NOMO-1 treated with dmso at 0.1 percent for 144 hours (cell line): ENCODE results near the gene IRF7.

Source experiments
- DNase-seq: peaks from one replicate; lab custom pipeline; 2025; ENCODE audit not compliant: unreplicated experiment; lab: John Stamatoyannopoulos, UW

The IRF7 gene

DNA sequence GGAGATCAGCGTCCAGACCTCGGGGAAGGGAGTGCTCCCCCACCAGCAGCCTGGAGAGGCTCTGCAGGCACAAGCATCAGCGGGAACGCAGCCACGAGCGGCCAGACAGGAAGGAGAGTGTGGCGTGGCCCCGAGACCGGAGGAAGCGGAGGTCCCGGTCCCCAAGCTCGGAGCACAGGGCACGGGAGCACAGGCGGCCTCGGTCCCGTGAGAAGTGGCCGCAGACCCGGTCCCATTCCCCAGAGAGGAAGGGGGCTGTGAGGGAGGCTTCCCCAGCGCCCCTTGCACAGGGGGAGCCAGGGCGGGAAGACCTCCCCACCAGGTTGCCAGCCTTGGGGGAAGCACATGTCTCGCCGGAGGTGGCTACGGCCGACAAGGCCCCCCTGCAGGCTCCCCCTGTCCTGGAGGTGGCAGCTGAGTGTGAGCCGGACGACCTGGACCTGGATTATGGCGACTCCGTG, 6.9 kb downstream of the IRF7 start:
- no peak for DNase-seq

DNA sequence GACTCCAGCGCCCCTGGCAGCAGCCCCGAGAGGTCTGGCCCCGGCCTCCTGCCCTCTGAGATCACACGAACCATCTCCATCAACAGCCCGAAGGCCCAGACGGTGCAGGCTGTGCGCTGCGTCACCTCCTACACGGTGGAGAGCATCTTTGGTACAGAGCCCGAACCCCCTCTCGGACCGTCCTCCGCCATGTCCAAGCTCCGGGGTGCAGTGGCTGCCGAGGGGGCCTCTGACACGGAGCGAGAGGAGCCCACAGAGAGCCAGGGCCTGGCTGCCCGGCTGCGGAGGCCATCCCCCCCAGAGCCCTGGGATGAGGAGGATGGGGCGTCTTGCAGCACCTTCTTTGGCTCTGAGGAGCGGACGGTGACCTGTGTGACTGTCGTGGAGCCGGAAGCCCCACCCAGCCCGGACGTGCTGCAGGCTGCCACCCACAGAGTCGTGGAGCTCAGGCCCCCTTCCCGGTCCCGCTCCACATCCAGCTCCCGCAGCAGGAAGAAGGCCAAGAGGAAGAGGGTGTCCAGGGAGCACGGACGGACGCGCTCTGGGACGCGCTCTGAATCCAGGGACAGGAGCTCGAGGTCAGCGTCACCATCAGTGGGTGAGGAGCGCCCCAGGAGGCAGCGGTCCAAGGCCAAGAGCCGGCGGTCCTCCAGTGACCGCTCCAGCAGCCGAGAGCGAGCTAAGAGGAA, 7.6 kb downstream of the IRF7 start:
- no peak for DNase-seq

DNA sequence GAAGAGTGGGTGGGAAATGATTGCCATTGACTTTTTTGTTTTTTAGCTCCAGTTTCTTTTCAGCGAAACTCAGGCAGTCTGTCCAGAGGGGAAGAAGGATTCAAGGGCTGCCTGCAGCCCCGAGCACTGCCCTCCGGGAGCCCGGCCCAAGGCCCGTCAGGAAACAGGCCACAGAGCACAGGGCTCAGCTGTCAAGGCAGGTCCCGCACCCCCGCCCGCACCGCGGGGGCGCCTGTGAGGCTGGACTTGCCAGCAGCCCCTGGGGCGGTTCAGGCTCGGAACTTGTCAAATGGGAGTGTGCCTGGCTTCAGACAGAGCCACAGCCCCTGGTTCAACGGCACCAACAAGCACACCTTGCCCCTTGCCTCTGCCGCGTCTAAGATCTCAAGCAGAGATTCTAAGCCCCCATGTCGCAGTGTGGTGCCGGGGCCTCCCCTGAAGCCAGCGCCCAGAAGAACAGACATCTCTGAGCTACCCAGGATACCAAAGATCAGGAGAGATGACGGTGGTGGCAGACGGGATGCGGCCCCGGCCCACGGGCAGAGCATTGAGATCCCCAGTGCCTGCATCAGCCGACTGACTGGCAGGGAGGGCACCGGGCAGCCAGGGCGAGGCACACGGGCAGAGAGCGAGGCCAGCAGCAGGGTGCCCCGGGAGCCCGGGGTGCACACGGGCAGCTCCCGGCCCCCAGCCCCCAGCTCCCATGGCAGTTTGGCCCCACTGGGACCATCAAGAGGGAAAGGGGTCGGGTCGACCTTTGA, 8.6 kb downstream of the IRF7 start:
- DNase-seq = no peak

DNA sequence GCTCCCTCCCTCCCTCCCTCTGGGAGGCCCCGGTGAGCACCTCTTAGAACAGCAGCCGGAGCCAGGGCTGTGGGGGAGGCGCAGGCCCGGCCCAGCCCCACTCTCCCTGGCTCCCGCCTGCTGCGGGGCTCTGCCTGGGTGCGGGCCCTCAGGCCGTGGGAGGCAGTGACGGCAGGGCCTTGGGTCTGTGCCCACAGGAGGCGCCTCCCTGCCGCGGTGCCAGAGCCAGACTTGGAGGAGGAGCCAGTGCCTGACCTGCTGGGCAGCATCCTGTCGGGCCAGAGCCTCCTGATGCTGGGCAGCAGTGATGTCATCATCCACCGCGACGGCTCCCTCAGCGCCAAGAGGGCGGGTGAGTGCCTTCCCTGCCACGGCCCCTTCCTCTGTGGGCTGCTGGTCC, 9.5 kb downstream of the IRF7 start:
- no peak for DNase-seq

DNA sequence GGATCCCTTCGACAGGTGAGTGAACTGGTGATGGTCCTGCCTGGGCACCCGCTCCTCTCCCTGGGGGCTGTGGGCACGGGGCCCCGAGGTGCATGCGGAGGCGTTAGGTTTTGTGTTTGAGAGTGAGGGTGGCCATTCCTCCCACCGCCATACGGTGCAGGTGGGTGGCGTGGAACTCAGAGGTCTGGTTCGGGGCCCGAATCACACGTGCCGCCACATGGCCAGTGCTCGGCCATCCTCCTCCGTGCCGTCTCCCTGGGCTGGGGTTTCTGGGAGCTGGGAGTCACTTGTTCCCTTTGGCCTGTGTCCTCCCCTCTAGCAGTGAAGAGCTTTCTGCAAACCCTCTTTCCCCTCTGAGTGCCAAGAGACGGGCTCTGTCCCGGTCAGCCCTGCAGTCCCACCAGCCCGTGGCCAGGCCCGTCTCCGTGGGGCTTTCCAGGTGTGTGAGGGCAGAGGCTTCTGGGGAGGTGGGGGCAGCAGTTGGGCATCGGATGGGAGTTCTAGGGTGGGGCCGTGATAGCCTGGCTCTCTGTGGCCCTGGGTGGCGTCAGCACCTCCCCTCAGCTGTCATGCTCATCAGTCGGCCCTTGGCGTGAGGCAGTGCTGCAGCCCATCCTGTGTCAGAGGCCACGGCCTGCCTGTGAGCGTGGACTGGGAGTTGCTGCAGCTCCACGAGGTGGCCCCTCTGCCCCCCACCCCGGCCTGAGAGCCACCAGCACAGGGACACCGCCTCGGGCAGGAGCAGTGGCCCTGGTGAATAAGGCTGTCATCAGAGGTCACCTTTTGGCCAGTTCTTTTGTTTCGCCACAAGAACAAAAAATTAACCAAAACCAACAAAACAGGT, 10.2 kb downstream of the IRF7 start:
- no peak for DNase-seq

DNA sequence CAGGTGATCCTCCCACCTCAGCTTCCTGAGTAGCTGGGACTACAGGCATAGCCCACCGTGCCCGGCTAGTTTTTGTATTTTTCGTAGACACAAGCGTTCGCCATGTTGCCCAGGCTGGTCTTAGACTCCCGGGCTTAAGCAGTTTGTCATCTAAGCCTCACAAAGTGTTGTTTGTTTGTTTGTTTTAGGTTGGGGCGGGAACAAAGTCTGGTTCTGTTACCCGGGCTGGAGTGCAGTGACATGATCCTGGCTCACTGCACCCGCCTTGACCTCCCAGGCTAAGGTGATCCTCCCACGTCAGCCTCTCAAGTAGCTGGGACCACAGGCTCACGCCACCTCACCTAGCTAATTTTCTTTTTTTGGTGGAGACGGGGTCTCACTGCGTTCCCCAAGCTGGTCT, 12.6 kb downstream of the IRF7 start:
- no peak for DNase-seq

DNA sequence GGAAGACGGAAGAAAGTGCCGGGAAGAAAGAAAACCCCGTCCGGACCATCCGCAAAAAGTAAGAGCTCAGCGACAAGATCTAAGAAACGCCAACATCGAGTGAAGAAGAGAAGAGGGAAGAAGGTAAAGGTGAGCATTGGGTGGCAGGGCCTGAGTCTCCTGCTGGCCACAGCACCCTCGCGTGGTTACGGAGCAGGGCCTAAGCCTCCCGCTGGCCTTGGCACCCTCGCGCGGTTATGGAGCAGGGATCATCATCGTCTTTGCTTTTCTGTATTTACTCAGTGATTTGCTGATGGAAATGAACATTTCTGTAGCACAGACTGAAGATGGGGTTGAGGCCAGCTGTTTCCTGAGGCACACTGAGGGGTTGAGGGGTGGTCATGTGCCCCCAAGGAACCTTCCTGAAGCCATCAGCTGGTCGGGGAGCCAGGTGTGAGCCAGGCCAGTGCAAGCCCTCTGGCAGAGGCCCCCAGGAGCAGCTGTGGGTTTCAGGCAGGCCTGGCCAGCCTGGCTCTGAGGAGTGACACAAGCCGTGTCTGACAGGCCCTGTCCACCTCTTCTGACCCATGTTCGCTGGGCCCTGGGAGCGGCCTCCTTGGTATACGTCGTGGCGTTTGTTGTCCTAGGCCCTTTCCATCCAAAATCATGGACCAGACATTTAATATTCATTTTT, 14.0 kb downstream of the IRF7 start:
- no peak for DNase-seq

DNA sequence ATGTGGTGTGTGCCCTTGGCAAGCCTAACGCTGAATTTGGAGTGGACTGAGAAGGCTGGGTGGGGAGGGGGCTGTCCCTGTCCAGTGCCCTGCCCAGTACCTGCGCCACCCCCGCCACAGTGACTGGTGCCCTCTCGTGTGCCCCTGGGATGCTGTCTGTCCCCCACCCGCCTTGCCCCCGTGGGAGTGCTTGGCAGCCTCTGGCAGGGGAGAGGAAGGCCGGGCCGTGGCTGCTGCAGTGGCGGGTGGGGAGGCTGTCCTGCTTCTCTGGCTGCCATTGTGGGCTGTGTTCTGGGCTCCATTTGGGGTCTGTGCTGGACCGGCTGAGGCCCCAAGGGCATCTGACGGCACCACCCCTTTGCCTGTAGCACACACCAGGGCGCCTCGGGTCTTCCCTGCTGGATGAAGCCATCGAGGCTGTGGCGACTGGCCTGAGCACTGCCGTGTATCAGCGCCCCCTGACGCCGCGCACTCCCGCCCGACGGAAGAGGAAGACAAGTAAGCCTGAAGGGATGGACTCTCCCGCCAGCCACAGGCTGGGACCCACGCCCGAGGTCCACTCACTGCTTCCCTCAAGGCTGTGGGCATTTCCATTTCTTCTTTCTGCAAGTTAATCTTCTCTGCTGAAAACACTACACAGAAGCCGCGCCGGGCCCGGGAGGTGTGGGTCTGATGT, 17.6 kb downstream of the IRF7 start:
- DNase-seq = no peak

DNA sequence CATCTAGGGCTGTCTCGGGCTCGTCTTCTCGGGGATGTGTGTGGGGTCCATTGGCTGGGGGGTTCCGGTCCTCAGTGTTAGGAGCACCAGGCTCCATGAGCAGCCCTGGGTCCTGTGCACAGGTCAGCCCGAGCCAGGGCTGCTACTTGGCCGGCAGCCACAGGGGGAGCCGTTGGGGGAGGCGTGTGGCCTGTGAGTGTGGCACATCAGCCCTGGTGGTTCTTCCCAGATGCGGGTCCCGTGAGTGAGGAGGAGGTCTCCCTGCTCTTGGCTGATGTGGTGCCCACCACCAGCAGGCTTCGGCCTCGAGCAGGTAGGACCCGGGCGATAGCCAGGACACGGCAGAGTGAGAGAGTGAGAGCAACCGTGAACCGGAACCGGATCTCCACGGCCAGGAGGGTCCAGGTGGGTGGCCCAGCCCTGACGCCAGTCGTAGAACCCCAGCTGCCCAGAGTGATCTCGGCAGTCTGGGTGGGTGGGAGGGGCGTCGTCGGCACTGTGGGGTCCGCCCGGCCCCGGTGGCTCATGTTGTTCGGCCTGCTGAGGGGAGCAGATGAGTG, 18.5 kb downstream of the IRF7 start:
- DNase-seq = no peak

DNA sequence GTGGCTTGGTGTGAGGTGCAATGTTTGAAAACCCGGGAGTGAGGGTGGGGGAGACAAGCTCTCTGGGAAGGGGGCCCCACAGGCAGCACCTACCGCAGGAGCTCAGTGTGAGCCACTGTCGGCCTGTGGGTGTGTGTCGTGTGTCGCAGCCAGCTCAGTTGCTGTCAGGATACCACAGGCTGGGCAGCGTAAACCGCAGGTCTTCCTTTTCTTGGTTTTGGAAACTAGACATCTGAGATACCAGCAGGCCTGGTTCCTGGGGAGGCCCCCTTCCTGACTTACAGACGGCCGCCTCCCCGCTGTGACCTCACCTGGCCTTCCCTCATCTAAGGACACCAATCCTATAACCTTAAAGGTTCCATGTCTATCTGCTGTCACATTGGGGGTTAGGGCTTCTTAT, 19.4 kb downstream of the IRF7 start:
- no peak for DNase-seq

DNA sequence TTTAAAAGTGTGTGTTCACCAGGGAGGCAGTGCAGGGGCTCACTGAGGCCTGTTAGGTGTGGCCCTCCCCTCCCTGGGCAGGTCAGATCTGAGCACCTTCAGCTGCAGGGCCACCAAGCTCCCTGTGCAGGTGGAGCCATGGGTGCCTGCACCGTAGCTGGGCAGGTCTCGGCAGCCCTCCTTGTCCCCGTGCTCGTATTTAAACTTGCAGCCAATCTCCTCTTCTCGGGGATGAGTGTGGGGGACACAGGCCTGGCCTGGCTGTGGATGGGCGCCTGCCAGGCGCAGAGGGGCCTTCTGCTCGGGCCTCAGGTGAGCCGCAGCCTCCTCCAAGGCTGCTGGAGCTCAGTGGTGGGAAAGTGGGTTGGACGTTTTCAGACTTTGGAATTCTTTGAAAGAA, 20.4 kb downstream of the IRF7 start:
- no peak for DNase-seq

DNA sequence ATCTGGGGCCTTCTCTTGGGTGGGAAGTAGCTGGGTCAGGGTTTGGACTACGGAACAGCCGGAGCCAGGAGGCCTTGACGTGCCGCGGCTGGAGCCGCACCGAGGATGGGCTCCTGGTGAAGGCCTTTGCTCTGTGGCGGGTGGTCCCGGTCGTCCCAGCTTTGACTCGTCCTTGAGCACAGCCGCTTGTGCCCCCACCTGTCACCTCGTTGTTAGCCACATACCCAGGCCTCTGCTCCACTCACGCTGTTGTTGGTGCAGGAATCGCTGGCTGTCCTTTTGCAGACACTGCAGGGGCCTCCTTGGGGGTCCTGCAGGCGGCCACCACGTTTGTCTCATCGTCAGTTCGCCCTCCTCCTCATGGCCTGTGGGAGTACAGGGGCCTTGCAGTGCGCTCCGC, 22.4 kb downstream of the IRF7 start:
- no peak for DNase-seq

DNA sequence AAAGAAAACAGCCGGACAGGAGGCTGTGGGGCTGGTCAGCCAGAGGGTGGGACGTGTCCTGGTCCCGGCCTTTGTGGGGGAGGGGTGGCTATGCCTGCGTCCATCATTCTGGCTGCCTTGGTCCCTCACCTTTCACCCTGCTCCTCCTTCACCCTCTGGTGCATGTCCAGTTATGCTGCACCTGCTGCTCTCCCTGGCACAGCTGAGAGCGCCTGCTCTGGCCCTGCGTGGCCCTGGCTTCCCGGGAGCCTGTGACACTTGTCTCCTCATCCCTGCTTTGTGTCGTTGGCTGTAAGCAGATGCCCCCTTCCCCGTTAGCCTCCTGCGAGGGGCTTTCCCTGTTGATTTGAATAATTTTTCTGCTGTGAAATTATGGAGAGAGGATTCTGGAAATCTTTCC, 22.8 kb downstream of the IRF7 start:
- no peak for DNase-seq

DNA sequence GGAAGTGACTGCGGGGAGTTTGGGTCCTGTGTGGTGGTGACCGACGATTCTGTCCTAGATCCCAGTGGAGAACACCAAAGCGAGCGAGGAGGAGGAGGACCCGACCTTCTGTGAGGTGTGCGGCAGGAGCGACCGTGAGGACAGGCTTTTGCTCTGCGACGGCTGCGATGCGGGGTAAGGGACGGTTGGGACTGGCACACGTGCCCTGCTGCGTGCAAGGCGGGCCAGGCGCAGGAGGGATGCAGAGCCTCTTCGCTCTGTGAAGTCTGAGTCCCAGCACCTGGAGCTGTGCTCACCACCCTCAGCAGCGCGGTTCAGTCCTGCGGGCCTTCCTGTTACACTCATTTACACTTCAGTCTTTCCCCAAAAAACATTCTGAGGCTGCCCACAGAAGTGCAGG, 23.2 kb downstream of the IRF7 start:
- DNase-seq = no peak

DNA sequence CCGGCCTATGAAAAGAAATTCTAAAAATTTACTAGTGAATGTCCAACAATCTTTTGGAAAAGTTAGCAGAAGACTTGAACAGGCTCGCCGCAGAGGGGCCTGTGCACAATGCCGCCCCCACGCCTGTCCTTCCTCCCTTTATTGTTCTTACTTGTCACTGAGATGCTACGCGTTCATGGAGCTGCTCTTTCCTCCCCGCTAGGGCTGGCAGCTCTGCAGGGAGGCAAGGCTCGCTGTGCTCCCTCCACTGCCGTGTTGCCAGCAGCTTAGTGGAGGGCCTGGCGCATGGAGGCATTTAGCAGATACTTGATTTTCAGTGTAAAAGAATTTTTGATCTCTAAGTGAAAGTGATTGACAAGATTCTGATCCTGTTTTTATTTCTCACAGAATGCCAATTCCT, 24.8 kb downstream of the IRF7 start:
- DNase-seq = no peak

DNA sequence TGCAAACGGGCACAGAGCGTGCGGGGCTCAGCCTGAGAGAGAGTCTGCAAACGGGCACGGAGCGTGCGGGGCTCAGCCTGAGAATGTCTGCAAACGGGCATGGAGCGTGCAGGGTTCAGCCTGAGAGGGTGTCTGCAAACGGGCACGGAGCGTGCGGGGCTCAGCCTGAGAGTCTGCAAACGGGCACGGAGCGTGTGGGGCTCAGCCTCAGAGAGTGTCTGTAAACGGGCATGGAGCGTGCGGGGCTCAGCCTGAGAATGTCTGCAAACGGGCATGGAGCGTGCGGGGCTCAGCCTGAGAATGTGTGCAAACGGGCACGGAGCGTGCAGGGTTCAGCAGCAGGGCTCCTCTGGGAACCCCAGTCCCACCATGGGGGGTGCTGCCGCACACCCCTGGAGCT, 26.0 kb downstream of the IRF7 start:
- no peak for DNase-seq

DNA sequence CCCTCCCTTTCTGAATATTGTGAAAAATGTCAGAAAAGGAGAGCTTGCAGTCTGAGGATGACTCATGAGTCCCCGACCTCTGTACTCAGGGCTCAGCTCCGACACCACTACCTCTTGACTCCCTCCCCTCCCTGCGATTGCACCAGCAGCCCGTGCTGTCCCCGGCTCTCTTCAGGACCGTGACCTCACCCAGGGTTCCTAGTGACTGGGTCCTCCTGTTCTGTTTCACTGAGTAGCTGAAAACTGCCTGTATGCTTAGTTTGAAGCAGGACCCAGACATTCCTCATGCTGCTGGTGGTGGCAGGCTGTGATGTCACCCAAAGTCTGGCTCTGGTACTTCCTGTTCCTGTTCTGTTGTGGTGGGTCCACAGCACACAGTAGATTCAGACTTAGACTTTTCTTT, 27.8 kb downstream of the IRF7 start:
- peak; percentile 85 for DNase-seq

DNA sequence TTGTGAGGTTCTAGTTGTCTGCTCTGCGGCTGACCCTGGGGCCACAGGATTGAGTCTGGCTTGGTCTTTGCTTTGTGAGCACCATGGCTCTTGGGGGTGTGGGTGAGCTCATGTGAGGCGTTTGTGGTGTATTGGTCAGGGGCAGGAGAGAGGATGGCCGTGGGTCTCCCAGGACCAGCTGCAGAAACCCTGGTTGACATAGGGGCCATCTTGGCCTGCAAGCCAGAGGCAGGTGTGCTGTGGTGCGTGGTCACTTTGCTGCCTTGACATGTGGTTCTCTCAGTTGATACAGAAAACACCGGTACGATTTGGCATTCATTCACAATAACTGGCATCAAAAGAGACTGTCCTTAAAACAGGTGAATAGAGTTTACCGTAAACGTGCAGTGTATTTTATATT, 28.2 kb downstream of the IRF7 start:
- no peak for DNase-seq

DNA sequence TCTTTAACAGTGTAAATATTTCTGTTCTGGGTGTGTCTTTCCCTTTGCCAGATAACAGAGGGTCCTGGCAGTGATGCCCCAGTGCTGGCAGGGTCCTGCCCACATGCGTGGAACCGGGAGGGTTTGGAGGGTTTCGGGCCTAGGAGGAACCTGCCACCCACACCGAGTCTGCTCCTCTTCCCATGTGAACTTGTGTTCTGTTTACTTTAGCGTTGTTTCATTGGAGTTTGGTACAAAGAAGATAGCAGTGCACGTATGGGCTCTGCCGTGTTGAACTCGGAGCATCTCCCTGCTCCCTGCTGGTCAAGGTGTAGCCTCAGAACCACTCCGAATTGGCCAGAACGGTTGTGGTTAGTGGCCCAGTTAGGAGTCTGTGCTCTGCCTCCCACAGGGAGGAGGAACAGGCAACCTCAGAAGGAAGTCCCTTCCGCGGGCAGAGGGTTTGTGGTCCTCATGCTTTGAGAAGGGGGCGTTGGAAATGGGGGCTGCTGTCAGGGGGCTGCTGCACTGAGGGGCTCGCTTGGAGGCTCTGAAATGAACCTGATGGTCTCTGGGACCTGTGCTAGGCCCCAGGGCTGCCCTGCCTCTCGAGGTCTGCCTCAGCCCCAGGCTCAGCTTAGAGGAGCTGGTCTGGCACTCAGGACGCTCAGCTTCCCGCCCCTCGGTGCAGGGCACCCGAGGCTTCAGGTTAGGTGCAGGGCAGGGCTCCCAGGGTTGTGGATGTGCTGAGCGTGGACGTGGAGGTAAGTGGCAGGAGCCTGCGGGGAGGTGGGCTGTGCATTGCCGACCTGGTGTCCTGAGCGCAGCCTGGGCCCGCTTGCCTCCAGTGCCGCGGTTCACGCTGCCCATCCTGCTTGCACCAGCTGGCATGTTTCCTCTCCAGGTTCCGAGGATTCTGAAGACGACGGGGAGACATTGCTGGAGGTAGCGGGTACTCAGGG, 29.1 kb downstream of the IRF7 start:
- no peak for DNase-seq
